Effector CD8-positive, alpha-beta T cell (primary cell): ENCODE measurements around the gene TMEM200B.
"Not testable (repeated sequence)": the region's sequence is repeated elsewhere in the genome, so short reads cannot be mapped to it uniquely, and the experiment has no call there.

Experiments used
- DNase-seq: peaks from one replicate; lab custom pipeline; 2025; lab: John Stamatoyannopoulos, UW

TMEM200B gene

GRCh38 chr1:29112705-29113412 lies 10.8 kb downstream of the TMEM200B start:
- no peak for DNase-seq

- not testable (repeated sequence) for DNase-seq
These were observed 15.7 kb downstream of the TMEM200B start for GRCh38 chr1:29108041-29108440.

GRCh38 chr1:29105822-29106221 lies 17.9 kb downstream of the TMEM200B start:
- DNase-seq, result no peak

GRCh38 chr1:29100487-29100886 lies 23.2 kb downstream of the TMEM200B start:
- no peak for DNase-seq

GRCh38 chr1:29099286-29099685 lies 24.4 kb downstream of the TMEM200B start:
- no peak for DNase-seq

- no peak for DNase-seq
These were observed 27.3 kb downstream of the TMEM200B start for GRCh38 chr1:29096231-29096886.

GRCh38 chr1:29094954-29095353 lies 28.7 kb downstream of the TMEM200B start:
- DNase-seq, result no peak

GRCh38 chr1:29094433-29094832 lies 29.3 kb downstream of the TMEM200B start:
- no peak for DNase-seq

- DNase-seq, result not testable (repeated sequence)
These were observed 31.0 kb downstream of the TMEM200B start for GRCh38 chr1:29092704-29093103.

GRCh38 chr1:29090937-29091618 lies 32.6 kb downstream of the TMEM200B start:
- no peak for DNase-seq

GRCh38 chr1:29084196-29084521 lies 39.5 kb downstream of the TMEM200B start:
- DNase-seq, result no peak

- no peak for DNase-seq
These were observed 40.1 kb downstream of the TMEM200B start for GRCh38 chr1:29083317-29084195.

- DNase-seq, result no peak
These were observed 41.2 kb downstream of the TMEM200B start for GRCh38 chr1:29082519-29082918.

- DNase-seq, result no peak
These were observed 42.5 kb downstream of the TMEM200B start for GRCh38 chr1:29081201-29081600.

GRCh38 chr1:29079916-29080629 lies 43.6 kb downstream of the TMEM200B start:
- DNase-seq, result not testable (repeated sequence)

GRCh38 chr1:29077155-29077554 lies 46.5 kb downstream of the TMEM200B start:
- DNase-seq, result no peak
